Measurements from ENCODE around the gene CDH12. TPM values are rescaled to one million over a fixed set of nuclear protein-coding genes. Genes with fewer than 3 reads are reported as not detected.

Gene CDH12
- total and polyA plus RNA-seq, 2 donors (not counting 3 experiments of a cell fraction or from before 2014, with no cell fraction given): 0.03 TPM; not detected in 1

DNA sequence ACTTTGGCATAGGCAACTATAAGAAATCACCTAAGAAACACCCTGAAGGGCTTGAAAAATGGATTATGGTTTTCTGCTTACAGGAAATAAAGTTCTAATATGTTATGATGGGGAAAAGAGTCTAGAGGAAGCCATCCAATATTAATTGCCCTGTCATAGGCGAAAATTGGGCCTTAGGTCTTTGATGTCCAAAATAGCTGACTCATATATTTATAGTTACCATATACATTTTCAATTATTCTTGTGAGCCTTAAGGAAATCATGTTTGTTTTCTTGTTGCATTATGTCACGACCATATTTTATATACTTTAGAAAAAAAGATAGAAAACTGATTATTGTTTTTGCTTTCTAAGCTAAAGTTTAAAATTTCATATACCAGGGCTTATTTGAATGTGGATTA is 509.1 kb downstream of the CDH12 start:
- CTCF ChIA-PET: no interaction called here
- Histone ChIP-seq H3K9ac (replicated peaks; ENCODE audit: extremely low read depth, insufficient read depth, low read length) (no peak overlapping the region), H3K4me3 (replicated peaks in 1 of 3; ENCODE audit: insufficient read depth in 1 of 3, low read depth in 1 of 3, low read length in 3 of 3) (no peak overlapping the region), H2AFZ (ENCODE audit: low read depth, low read length) (no peak overlapping the region), H4K20me1 (replicated peaks; ENCODE audit: control insufficient read depth, extremely low read depth, insufficient read depth, low read length) (no peaks in the 10 kb centered on the region), H3K36me3 (ENCODE audit: control insufficient read depth in 2 of 2, extremely low read depth in 1 of 2, insufficient read depth in 2 of 2, low read length in 2 of 2) (no peaks in the 10 kb centered on the region), H3K9me1 (replicated peaks; ENCODE audit: control insufficient read depth, extremely low read depth, insufficient read depth, low read length) (no peaks in the 10 kb centered on the region), H3K9me3 (replicated peaks; ENCODE audit: control insufficient read depth, insufficient read depth, low read length) (no peaks in the 10 kb centered on the region), H3K27me3 (ENCODE audit: control insufficient read depth in 2 of 2, insufficient read depth in 2 of 2, low read length in 2 of 2) (no peaks in the 10 kb centered on the region), H3K4me1 (ENCODE audit: control insufficient read depth, extremely low read depth, insufficient read depth, low read length) (no peaks in the 10 kb centered on the region), H3K4me2 (ENCODE audit: insufficient read depth, low read length) (no peak overlapping the region), H3K79me2 (ENCODE audit: control insufficient read depth, insufficient read depth, low read length) (no peaks in the 10 kb centered on the region), H3K27ac (ENCODE audit: insufficient read depth, low read depth, low read length) (no peak overlapping the region)
- dilution Hi-C loops (cut with MboI; ENCODE audit: extremely low pct_ligation_motif_present, low sequenced_read_pairs): no loop called here
- POLR2A ChIA-PET: no interaction called here
- BruUV-seq (replicated peaks): no TSS peak
- no peak for DNase-seq (ENCODE audit: low read depth, low spot score)
- FAIRE-seq: no peak
- intact Hi-C loops (cut with micrococcal nuclease): no loop called here
- TF ChIP-seq EZH2 (IDR thresholded peaks at IDR 0.05; ENCODE audit: borderline replicate concordance, low read depth, low read length, severe bottlenecking) (no peak), MYC (IDR thresholded peaks at IDR 0.05; ENCODE audit: low read depth, low read length) (no peak), POLR2AphosphoS5 (IDR thresholded peaks at IDR 0.05; ENCODE audit: insufficient read depth, low read depth, low read length) (no peak), GATA2 (IDR thresholded peaks at IDR 0.05; ENCODE audit: insufficient read depth, insufficient read length, low read depth, low read length) (no peak), FOS (IDR thresholded peaks at IDR 0.05; ENCODE audit: borderline replicate concordance, insufficient read depth, low read length) (no peak), JUN (IDR thresholded peaks at IDR 0.05; ENCODE audit: borderline replicate concordance, insufficient read depth, insufficient read length, low read depth) (no peak), POLR2A (IDR thresholded peaks at IDR 0.05; ENCODE audit: low read depth, low read length) (no peak)
- TF ChIP-seq, protein P1, sequence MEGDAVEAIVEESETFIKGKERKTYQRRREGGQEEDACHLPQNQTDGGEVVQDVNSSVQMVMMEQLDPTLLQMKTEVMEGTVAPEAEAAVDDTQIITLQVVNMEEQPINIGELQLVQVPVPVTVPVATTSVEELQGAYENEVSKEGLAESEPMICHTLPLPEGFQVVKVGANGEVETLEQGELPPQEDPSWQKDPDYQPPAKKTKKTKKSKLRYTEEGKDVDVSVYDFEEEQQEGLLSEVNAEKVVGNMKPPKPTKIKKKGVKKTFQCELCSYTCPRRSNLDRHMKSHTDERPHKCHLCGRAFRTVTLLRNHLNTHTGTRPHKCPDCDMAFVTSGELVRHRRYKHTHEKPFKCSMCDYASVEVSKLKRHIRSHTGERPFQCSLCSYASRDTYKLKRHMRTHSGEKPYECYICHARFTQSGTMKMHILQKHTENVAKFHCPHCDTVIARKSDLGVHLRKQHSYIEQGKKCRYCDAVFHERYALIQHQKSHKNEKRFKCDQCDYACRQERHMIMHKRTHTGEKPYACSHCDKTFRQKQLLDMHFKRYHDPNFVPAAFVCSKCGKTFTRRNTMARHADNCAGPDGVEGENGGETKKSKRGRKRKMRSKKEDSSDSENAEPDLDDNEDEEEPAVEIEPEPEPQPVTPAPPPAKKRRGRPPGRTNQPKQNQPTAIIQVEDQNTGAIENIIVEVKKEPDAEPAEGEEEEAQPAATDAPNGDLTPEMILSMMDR (IDR thresholded peaks at IDR 0.05; ENCODE audit: extremely low read depth in 1 of 2, insufficient read depth in 1 of 2, low read depth in 1 of 2, low read length in 2 of 2): no peak
- TF ChIP-seq, protein P2, sequence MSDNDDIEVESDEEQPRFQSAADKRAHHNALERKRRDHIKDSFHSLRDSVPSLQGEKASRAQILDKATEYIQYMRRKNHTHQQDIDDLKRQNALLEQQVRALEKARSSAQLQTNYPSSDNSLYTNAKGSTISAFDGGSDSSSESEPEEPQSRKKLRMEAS (IDR thresholded peaks at IDR 0.05; ENCODE audit: insufficient read depth, insufficient read length): no peak

Data from endothelial cell of umbilical vein (primary cell).